Activated B cell treated with CpG ODN at 0.5 μM for 24 hours (primary cell): ENCODE measurements around the gene COL19A1. TPM values are rescaled to one million over a fixed set of nuclear protein-coding genes. Genes with fewer than 3 reads are reported as not detected.
"Not testable (repeated sequence)": the region's sequence is repeated elsewhere in the genome, so short reads cannot be mapped to it uniquely, and the experiment has no call there.

ENCODE experiments used
- ATAC-seq: fragments of 200-7000 bp; cut with Tn5 transposase; one replicate; pipeline ENCODE4 v1.10.0; 2021; ENCODE audit warnings: low read depth, mild to moderate bottlenecking, moderate library complexity
- CTCF ChIA-PET: fragments of 350-600 bp; sonication (Branson Sonifier 250); formaldehyde crosslinking; loops from one replicate; lab custom pipeline; 2021; ENCODE audit warnings: antibody characterized with exemption; lab: Charles Lee
- POLR2A ChIA-PET: fragments of 350-600 bp; sonication (Branson Sonifier 250); formaldehyde crosslinking; loops from one replicate; lab custom pipeline; 2021; ENCODE audit warnings: antibody characterized with exemption; lab: Charles Lee
- DNase-seq: peaks from one replicate; pipeline ENCODE4 v3.0.0; 2022
- H3K27ac Mint-ChIP-seq: one replicate; pipeline ENCODE4 v1.8.0; 2020; ENCODE audit warnings: mixed read lengths
- H3K27me3 Mint-ChIP-seq: one replicate; pipeline ENCODE4 v1.8.0; 2021; ENCODE audit warnings: mixed read lengths
- H3K36me3 Mint-ChIP-seq: one replicate; pipeline ENCODE4 v1.8.0; 2021; ENCODE audit warnings: low read depth, mixed read lengths
- H3K4me1 Mint-ChIP-seq: one replicate; pipeline ENCODE4 v1.8.0; 2021; ENCODE audit warnings: mixed read lengths
- H3K4me3 Mint-ChIP-seq: one replicate; pipeline ENCODE4 v1.8.0; 2020; ENCODE audit warnings: mild to moderate bottlenecking, mixed read lengths
- H3K9me3 Mint-ChIP-seq: one replicate; pipeline ENCODE4 v1.8.0; 2020; ENCODE audit warnings: mixed read lengths
- intact Hi-C: fragments of 100-400 bp; cut with micrococcal nuclease; formaldehyde crosslinking; loops from one replicate; pipeline ENCODE4 v1.15.1; 2024
- total RNA-seq: library from RNA; stranded (reverse); gene quantifications from 2 replicates; pipeline ENCODE4 v1.2.3, GENCODE V29; 2022
- TF ChIP-seq, protein P1 (sequence below): fragments of 200-600 bp; IDR thresholded peaks from one replicate; pipeline ENCODE4 v1.8.0; 2022; ENCODE audit warnings: antibody characterized with exemption, mild to moderate bottlenecking

COL19A1 gene
- total RNA-seq, 1 donor from 2014 or later: 54.4 TPM

- H3K4me1 Mint-ChIP-seq: peaks cover 39% of the 10 kb centered on the region
- H3K36me3 Mint-ChIP-seq: peaks cover 24% of the 10 kb centered on the region
- H3K9me3 Mint-ChIP-seq: no peaks in the 10 kb centered on the region
- no peak for DNase-seq
- POLR2A ChIA-PET: interaction anchor here (1.0 kb wide), 1 partner anchor 38 kb away, joined by 4 read pairs; no protein-coding TSS in a partner anchor
- no peaks in the 10 kb centered on the region for H3K27me3 Mint-ChIP-seq
- TF ChIP-seq, protein P1, sequence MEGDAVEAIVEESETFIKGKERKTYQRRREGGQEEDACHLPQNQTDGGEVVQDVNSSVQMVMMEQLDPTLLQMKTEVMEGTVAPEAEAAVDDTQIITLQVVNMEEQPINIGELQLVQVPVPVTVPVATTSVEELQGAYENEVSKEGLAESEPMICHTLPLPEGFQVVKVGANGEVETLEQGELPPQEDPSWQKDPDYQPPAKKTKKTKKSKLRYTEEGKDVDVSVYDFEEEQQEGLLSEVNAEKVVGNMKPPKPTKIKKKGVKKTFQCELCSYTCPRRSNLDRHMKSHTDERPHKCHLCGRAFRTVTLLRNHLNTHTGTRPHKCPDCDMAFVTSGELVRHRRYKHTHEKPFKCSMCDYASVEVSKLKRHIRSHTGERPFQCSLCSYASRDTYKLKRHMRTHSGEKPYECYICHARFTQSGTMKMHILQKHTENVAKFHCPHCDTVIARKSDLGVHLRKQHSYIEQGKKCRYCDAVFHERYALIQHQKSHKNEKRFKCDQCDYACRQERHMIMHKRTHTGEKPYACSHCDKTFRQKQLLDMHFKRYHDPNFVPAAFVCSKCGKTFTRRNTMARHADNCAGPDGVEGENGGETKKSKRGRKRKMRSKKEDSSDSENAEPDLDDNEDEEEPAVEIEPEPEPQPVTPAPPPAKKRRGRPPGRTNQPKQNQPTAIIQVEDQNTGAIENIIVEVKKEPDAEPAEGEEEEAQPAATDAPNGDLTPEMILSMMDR: no peak
- H3K4me3 Mint-ChIP-seq: no peak overlapping the region
- CTCF ChIA-PET: no interaction called here
- H3K27ac Mint-ChIP-seq: peak overlapping the region; percentile 70
- intact Hi-C loops: loop anchor here (2.0 to 5.0 kb wide), 4 partner anchors 14 to 52 kb away; partner anchors contain the start of gene COL19A1
- no peak for ATAC-seq
Measured at GRCh38 chr6:69918813-69919475, 52.6 kb downstream of the COL19A1 start.

- intact Hi-C loops, H3K4me3 Mint-ChIP-seq, POLR2A ChIA-PET, CTCF ChIA-PET, H3K27ac Mint-ChIP-seq, ATAC-seq, H3K27me3 Mint-ChIP-seq, H3K9me3 Mint-ChIP-seq, DNase-seq: not testable (repeated sequence)
- H3K4me1 Mint-ChIP-seq: peaks cover 27% of the 10 kb centered on the region
- peaks cover 38% of the 10 kb centered on the region for H3K36me3 Mint-ChIP-seq
Measured at GRCh38 chr6:69921066-69921465, 54.7 kb downstream of the COL19A1 start.

DNA sequence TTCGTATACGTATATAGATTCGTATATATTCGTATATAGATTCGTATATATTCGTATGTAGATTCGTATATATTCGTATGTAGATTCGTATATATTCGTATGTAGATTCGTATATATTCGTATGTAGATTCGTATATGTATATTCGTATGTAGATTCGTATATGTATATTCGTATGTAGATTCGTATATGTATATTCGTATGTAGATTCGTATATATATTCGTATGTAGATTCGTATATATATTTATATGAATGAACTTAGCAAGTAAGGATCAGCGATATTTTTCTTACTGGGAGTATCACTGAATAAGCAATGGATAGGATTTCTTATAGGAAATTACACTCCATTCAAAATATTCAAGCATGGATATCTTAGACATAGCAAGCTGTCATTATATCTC, 55.3 kb downstream of the COL19A1 start:
- POLR2A ChIA-PET: interaction anchor here (0.7 kb wide), 1 partner anchor 40 kb away, joined by 3 read pairs; no protein-coding TSS in a partner anchor
- H3K4me3 Mint-ChIP-seq, intact Hi-C loops, DNase-seq, H3K9me3 Mint-ChIP-seq, H3K27me3 Mint-ChIP-seq, H3K27ac Mint-ChIP-seq, ATAC-seq, CTCF ChIA-PET: not testable (repeated sequence)
- Mint-ChIP-seq H3K4me1 (peaks cover 25% of the 10 kb centered on the region), H3K36me3 (peaks cover 42% of the 10 kb centered on the region)

DNA sequence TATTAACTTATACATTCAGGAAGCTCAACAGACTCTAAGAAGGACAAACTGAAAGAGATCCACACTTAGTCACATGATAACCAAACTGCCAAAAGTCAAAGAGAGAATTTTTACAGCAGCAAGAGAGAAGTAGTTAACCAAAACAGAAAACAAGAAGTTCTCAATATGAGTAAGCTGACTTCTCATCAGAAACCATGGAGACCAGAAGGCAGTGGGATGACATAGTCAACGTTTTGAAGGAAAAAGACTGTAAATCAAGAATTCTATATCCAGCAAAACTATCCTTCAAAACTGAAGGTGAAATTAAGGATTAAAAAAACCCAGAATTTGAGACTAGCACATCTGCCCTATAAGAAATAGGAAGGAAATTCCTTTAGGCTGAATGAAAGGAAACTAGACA, 60.4 kb downstream of the COL19A1 start:
- no peak overlapping the region for H3K4me3 Mint-ChIP-seq
- no peaks in the 10 kb centered on the region for H3K27me3 Mint-ChIP-seq
- ChIA-PET CTCF (no interaction called here), POLR2A (no interaction called here)
- TF ChIP-seq, protein P1: no peak
- ATAC-seq (no peak), DNase-seq (no peak)
- peaks cover 4% of the 10 kb centered on the region for H3K4me1 Mint-ChIP-seq
- intact Hi-C loops: loop anchor here (2.0 kb wide), 1 partner anchor 44 kb away; no protein-coding TSS in a partner anchor
- peaks cover 15% of the 10 kb centered on the region for H3K9me3 Mint-ChIP-seq
- peaks cover 57% of the 10 kb centered on the region for H3K36me3 Mint-ChIP-seq
- H3K27ac Mint-ChIP-seq: no peak overlapping the region

- intact Hi-C loops: loop anchor here (1.0 to 2.0 kb wide), 3 partner anchors 14 to 97 kb away; partner anchors contain the start of gene COL19A1
- ATAC-seq: no peak
- ChIA-PET POLR2A (no interaction called here), CTCF (interaction anchor here (1.2 kb wide), 1 partner anchor 66 kb away, joined by 4 read pairs; the partner anchor contains the start of gene COL19A1)
- peaks cover 13% of the 10 kb centered on the region for H3K4me1 Mint-ChIP-seq
- TF ChIP-seq, protein P1: no peak
- H3K27me3 Mint-ChIP-seq: no peaks in the 10 kb centered on the region
- no peak for DNase-seq
- H3K4me3 Mint-ChIP-seq: no peak overlapping the region
- peak overlapping the region; percentile 8 for H3K27ac Mint-ChIP-seq
- H3K36me3 Mint-ChIP-seq: peaks cover 56% of the 10 kb centered on the region
- H3K9me3 Mint-ChIP-seq: no peaks in the 10 kb centered on the region
Measured at GRCh38 chr6:69933239-69933638, 66.9 kb downstream of the COL19A1 start.

DNA sequence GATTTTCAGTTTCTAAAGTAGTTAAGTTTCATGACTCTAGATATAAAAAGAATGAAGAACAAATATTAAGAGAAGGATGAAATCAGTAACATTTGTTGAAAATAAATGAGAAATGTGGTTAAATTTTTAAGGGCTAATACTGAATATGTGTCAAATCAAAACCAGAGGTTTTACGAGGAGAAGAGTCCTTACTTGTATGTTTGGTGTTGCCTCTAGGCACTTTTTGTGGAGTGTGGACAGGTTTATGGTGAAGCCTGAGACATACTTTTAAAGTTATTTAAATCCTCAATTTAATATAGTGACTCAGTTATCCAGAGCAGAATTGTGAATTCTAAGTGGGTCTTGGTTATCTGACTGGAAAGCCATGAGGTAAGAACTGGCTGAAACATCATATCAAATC, 68.7 kb downstream of the COL19A1 start:
- intact Hi-C loops: loop anchor here (2.0 kb wide), 1 partner anchor 14 kb away; no protein-coding TSS in a partner anchor
- Mint-ChIP-seq H3K36me3 (peaks cover 62% of the 10 kb centered on the region), H3K4me1 (peaks cover 13% of the 10 kb centered on the region), H3K27me3 (no peaks in the 10 kb centered on the region), H3K4me3 (no peak overlapping the region), H3K9me3 (no peaks in the 10 kb centered on the region), H3K27ac (no peak overlapping the region)
- DNase-seq: no peak
- ATAC-seq: no peak
- POLR2A ChIA-PET: no interaction called here
- TF ChIP-seq, protein P1: no peak
- CTCF ChIA-PET: no interaction called here
